Prostate gland (tissue), 2 donors: ENCODE results near the gene VSIG10. TPM values are rescaled to one million over a fixed set of nuclear protein-coding genes. Genes with fewer than 3 reads are reported as not detected.

Experiments used
- DNase-seq: peaks from one replicate; pipeline ENCODE4 v3.0.0-alpha.2; 2019; ENCODE audit warnings: low spot score
- H3K27ac ChIP-seq, 2 donors: fragments of 200-600 bp; sonication (generic); 2 replicates each; pipeline ENCODE4 v1.5.1; 2017 to 2019
- H3K27me3 ChIP-seq: fragments of 200-600 bp; sonication (generic); replicated peaks from 2 replicates; pipeline ENCODE4 v1.5.1; 2019; ENCODE audit not compliant: insufficient read depth
- H3K36me3 ChIP-seq, 2 donors: fragments of 200-600 bp; sonication (generic); 1 replicate in 1 of 2; 2 replicates in 1 of 2; pipeline versions ENCODE4 v1.5.1 to v1.8.1; 2017 to 2019
- H3K4me1 ChIP-seq: fragments of 200-600 bp; sonication (generic); replicated peaks from 2 replicates; pipeline ENCODE4 v1.5.1; 2019
- H3K4me3 ChIP-seq, 2 donors: fragments of 200-600 bp; sonication (generic); 2 replicates each; pipeline ENCODE4 v1.5.1; 2017 to 2019
- H3K9me3 ChIP-seq: fragments of 200-600 bp; sonication (generic); 2 replicates; pipeline ENCODE4 v1.5.1; 2017
- CTCF ChIP-seq, 4 experiments: fragments of 200-600 bp in 2 of 4; fragments of 450-650 bp in 2 of 4; sonication (generic) in 2 of 4; IDR thresholded peaks; 1 replicate in 3 of 4; 2 replicates in 1 of 4; pipeline ENCODE4 v1.5.1; 2016 to 2019; ENCODE audit warnings: antibody characterized with exemption in 4 of 4, mild to moderate bottlenecking in 2 of 4, moderate library complexity in 2 of 4
- POLR2A ChIP-seq: fragments of 450-650 bp; IDR thresholded peaks from one replicate; pipeline ENCODE4 v1.6.1; 2016; ENCODE audit warnings: antibody characterized with exemption, mild to moderate bottlenecking
- POLR2AphosphoS5 ChIP-seq: sonication (generic); formaldehyde crosslinking; IDR thresholded peaks from one replicate; pipeline ENCODE4 v1.6.1; 2017; ENCODE audit warnings: antibody characterized with exemption
- WGBS: methylation state at CpG from one replicate; pipeline ENCODE4 v1.1.5; 2018; 5-methylcytosine and 5-hydroxymethylcytosine counted together
- intact Hi-C: fragments of 100-400 bp; cut with DNase I; formaldehyde crosslinking; loops from one replicate; pipeline ENCODE4 v1.14.2; 2022
- total RNA-seq, 2 donors: library from RNA; depleted of rRNA; stranded (reverse); fragments of >200 nt; gene quantifications; one replicate each; pipeline ENCODE4 v1.1.0, GENCODE V29; 2016

VSIG10 gene
- total RNA-seq, 2 donors from 2014 or later: 39.8 to 49.5 TPM

GRCh38 chr12:118046430-118046829 lies 57.4 kb downstream of the VSIG10 start:
- intact Hi-C loops: no loop called here
- Histone ChIP-seq H3K4me1 (no peaks in the 10 kb centered on the region), H3K27ac (no peak overlapping the region), H3K36me3 (peaks cover 0 to 10% of the 10 kb centered on the region in 2 donors), H3K27me3 (no peaks in the 10 kb centered on the region), H3K4me3 (no peak overlapping the region), H3K9me3 (no peaks in the 10 kb centered on the region)
- TF ChIP-seq CTCF (IDR thresholded peaks at IDR 0.05): no peak
- no peak for TF ChIP-seq POLR2A
- no peak for TF ChIP-seq POLR2AphosphoS5
- DNase-seq: no peak
- WGBS: 50% methylated on average over 4 of the region's 4 CpGs

GRCh38 chr12:118044577-118044976 lies 59.2 kb downstream of the VSIG10 start:
- H3K4me3 ChIP-seq: no peak overlapping the region

GRCh38 chr12:118044075-118044474 lies 59.7 kb downstream of the VSIG10 start:
- no peaks in the 10 kb centered on the region for H3K9me3 ChIP-seq
- H3K4me3 ChIP-seq: no peak overlapping the region
- 81% methylated on average over 2 of the region's 2 CpGs for WGBS
- H3K4me1 ChIP-seq: no peaks in the 10 kb centered on the region
- intact Hi-C loops: no loop called here
- H3K36me3 ChIP-seq: peaks cover 0 to 13% of the 10 kb centered on the region in 2 donors
- TF ChIP-seq POLR2AphosphoS5: no peak
- TF ChIP-seq POLR2A: no peak
- no peak for TF ChIP-seq CTCF (IDR thresholded peaks at IDR 0.05)
- no peak overlapping the region for H3K27ac ChIP-seq
- DNase-seq: no peak
- no peaks in the 10 kb centered on the region for H3K27me3 ChIP-seq

More at GRCh38 chr12:118044577-118044976, 59.2 kb downstream of the VSIG10 start:
- Histone ChIP-seq H3K27me3 (no peaks in the 10 kb centered on the region), H3K27ac (no peak overlapping the region), H3K9me3 (no peaks in the 10 kb centered on the region), H3K4me1 (no peaks in the 10 kb centered on the region), H3K36me3 (peaks cover 0 to 13% of the 10 kb centered on the region in 2 donors)
- DNase-seq: no peak
- WGBS: 98% methylated on average over 8 of the region's 8 CpGs
- intact Hi-C loops: no loop called here
- TF ChIP-seq POLR2A (no peak), CTCF (IDR thresholded peaks at IDR 0.05) (no peak), POLR2AphosphoS5 (no peak)

GRCh38 chr12:118042091-118042490 lies 61.7 kb downstream of the VSIG10 start:
- TF ChIP-seq CTCF (IDR thresholded peaks at IDR 0.05): no peak
- no peak for TF ChIP-seq POLR2A
- TF ChIP-seq POLR2AphosphoS5: no peak
- no peaks in the 10 kb centered on the region for H3K27me3 ChIP-seq
- no peaks in the 10 kb centered on the region for H3K9me3 ChIP-seq
- H3K4me3 ChIP-seq: no peak overlapping the region
- H3K36me3 ChIP-seq: peaks cover 0 to 13% of the 10 kb centered on the region in 2 donors
- intact Hi-C loops: no loop called here
- no peaks in the 10 kb centered on the region for H3K4me1 ChIP-seq
- no peak for DNase-seq
- WGBS: 98% methylated on average over 4 of the region's 4 CpGs
- no peak overlapping the region for H3K27ac ChIP-seq

- Histone ChIP-seq H3K27ac (no peak overlapping the region), H3K9me3 (no peaks in the 10 kb centered on the region), H3K27me3 (no peaks in the 10 kb centered on the region), H3K4me3 (no peak overlapping the region), H3K36me3 (peaks cover 5 to 15% of the 10 kb centered on the region in 2 donors), H3K4me1 (no peaks in the 10 kb centered on the region)
- DNase-seq: no peak
- WGBS: 75% methylated on average over 6 of the region's 6 CpGs
- TF ChIP-seq POLR2A (no peak), CTCF (IDR thresholded peaks at IDR 0.05) (no peak), POLR2AphosphoS5 (no peak)
- intact Hi-C loops: loop anchor here (10.0 kb wide), 1 partner anchor 163 kb away; no protein-coding TSS in a partner anchor
Observed at GRCh38 chr12:118038137-118038536, 65.7 kb downstream of the VSIG10 start.
